BLaER1 (cell line): Measurements from ENCODE around the gene TNFSF15.
"Not testable (repeated sequence)": the region's sequence is repeated elsewhere in the genome, so short reads cannot be mapped to it uniquely, and the experiment has no call there.

Experiments
- H3K27ac ChIP-seq: shearing (Covaris generic); formaldehyde crosslinking; 2 replicates; pipeline ENCODE4 v1.8.1; 2022
- H3K27me3 ChIP-seq: shearing (Covaris generic); formaldehyde crosslinking; 2 replicates; pipeline ENCODE4 v1.8.1; 2022
- H3K36me3 ChIP-seq: shearing (Covaris generic); formaldehyde crosslinking; 2 replicates; pipeline ENCODE4 v1.8.1; 2022
- H3K4me1 ChIP-seq: shearing (Covaris generic); formaldehyde crosslinking; 2 replicates; pipeline ENCODE4 v1.8.1; 2022
- H3K4me2 ChIP-seq: shearing (Covaris generic); formaldehyde crosslinking; 2 replicates; pipeline ENCODE4 v1.8.1; 2022
- H3K4me3 ChIP-seq: shearing (Covaris generic); formaldehyde crosslinking; 2 replicates; pipeline ENCODE4 v1.8.1; 2022
- H3K9ac ChIP-seq: shearing (Covaris generic); formaldehyde crosslinking; 2 replicates; pipeline ENCODE4 v1.8.1; 2022
- H3K9me3 ChIP-seq: shearing (Covaris generic); formaldehyde crosslinking; 2 replicates; pipeline ENCODE4 v1.8.1; 2022
- H4K20me1 ChIP-seq: shearing (Covaris generic); formaldehyde crosslinking; 2 replicates; pipeline ENCODE4 v1.8.1; 2022
- Cebpa-rat ChIP-seq: shearing (Covaris generic); IDR thresholded peaks from 2 replicates; pipeline ENCODE4 v1.8.1; 2022

TNFSF15 gene

DNA sequence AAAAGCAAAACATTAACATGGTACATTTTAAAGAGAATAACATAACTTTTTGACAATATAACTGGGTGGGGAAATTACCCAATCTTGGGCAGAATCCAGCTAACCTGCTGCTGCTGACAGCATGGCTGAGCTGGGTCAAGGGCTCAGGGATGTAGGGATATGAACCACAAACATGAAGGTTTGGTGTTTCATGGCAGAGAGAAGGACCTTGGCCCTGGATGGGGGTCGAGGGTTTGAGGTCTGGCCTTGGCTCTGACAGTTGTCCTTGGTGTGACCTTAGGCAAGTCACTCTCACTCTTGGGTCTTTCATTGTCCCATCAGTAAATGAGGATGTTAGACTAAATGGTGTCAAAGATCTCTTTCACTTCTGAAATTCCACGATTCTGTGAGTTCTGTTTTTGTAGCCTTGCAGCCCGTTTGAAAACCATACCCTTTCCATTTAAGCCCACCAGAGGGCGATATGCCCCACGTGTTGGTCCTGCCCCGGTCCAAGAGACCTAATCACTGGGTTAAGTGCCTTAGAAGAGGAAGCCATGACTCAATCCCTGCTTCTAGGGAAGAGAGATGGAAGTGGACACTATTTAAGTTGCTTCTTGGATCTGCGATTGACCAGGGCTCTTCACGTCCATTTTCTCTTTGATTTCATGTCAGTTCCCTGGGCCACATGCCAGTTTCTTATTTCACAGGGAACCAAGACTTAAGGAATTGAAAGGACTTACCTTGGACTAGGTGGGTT, 67.1 kb downstream of the TNFSF15 start:
- Histone ChIP-seq H3K4me1 (0 out of 2 replicates have a peak, but pooled peaks cover 4% of the 10 kb centered on the region), H3K9me3 (no peaks in the 10 kb centered on the region), H4K20me1 (no peaks in the 10 kb centered on the region), H3K36me3 (no peaks in the 10 kb centered on the region), H3K4me2 (no peak overlapping the region), H3K9ac (no peak overlapping the region), H3K27ac (no peak overlapping the region), H3K27me3 (no peaks in the 10 kb centered on the region), H3K4me3 (no peak overlapping the region)
- TF ChIP-seq Cebpa-rat, result no peak

DNA sequence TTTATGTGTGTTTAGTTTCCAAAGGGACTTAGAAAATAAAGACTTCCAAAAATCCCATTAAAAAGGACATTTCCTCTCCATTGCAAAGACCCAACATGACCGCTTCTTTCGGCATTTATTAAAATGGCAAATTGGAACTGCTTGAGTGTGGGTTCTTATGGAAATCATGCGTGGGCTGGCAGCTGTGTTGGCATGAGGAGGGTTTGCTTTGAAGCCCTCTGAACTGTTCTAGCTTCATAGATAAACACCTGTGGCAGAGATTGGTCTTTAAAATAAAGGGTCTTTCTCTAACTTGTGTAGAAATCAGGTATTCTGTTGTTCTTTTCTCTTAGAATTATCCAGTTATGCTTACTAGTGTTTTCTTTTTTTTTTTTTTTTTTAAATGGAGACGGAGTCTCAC, 68.0 kb downstream of the TNFSF15 start:
- no peaks in the 10 kb centered on the region for H4K20me1 ChIP-seq
- no peaks in the 10 kb centered on the region for H3K27me3 ChIP-seq
- no peak overlapping the region for H3K4me2 ChIP-seq
- H3K36me3 ChIP-seq, result no peaks in the 10 kb centered on the region
- no peak for TF ChIP-seq Cebpa-rat
- no peak overlapping the region for H3K4me3 ChIP-seq
- H3K9ac ChIP-seq, result no peak overlapping the region
- H3K4me1 ChIP-seq, result 0 out of 2 replicates have a peak, but pooled peaks cover 4% of the 10 kb centered on the region
- no peak overlapping the region for H3K27ac ChIP-seq
- H3K9me3 ChIP-seq, result no peaks in the 10 kb centered on the region

DNA sequence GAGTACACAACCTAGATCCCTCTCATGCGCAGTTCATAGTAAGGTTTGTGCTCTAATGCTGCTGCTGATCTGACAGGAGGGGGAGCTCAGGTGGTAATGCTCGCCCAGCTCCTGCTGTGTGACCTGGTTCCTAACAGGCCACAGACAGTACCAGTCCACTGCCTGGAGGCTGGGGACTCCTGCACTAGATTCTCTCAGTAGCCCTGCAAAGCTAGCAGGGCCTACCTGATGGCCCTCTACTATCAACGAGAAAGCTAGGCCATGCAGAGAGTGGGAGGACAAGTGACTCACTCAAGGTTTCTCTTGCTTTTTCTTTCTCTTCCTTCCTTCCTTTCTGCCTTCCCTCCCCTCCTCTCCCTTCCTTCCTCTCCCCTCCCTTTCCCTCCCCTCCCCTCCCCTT, 68.7 kb downstream of the TNFSF15 start:
- Histone ChIP-seq H3K27me3 (no peaks in the 10 kb centered on the region), H3K27ac (no peak overlapping the region), H3K4me2 (0 out of 2 replicates have a peak overlapping the region, but pooled peaks have one; percentile 10), H3K9me3 (no peaks in the 10 kb centered on the region), H3K4me3 (no peak overlapping the region), H3K36me3 (no peaks in the 10 kb centered on the region), H3K9ac (no peak overlapping the region), H4K20me1 (no peaks in the 10 kb centered on the region), H3K4me1 (0 out of 2 replicates have a peak, but pooled peaks cover 4% of the 10 kb centered on the region)
- no peak for TF ChIP-seq Cebpa-rat

DNA sequence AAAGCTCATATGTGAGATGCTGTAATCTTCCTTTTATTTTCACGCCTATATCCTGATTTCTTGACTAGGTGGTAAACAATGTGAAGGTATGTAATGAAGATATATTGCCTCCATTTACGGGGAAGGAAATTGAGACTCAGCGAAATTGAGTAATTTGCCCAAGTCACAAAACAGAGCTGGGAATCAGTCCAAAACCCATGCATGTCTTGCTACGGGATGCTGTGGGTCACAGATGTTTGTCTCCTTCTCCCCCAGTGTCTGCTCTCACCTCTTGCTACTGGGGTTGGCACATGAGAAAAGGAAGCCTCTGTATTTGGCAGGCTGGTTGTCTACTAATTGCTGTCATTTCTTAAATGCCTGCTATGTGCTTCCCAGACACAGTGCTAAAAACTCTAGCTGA, 70.1 kb downstream of the TNFSF15 start:
- no peak overlapping the region for H3K4me3 ChIP-seq
- H3K4me1 ChIP-seq, result 0 out of 2 replicates have a peak, but pooled peaks cover 4% of the 10 kb centered on the region
- H3K27me3 ChIP-seq, result no peaks in the 10 kb centered on the region
- H3K27ac ChIP-seq, result no peak overlapping the region
- H3K36me3 ChIP-seq, result no peaks in the 10 kb centered on the region
- H3K4me2 ChIP-seq, result no peak overlapping the region
- no peaks in the 10 kb centered on the region for H3K9me3 ChIP-seq
- no peak for TF ChIP-seq Cebpa-rat
- no peaks in the 10 kb centered on the region for H4K20me1 ChIP-seq
- no peak overlapping the region for H3K9ac ChIP-seq

DNA sequence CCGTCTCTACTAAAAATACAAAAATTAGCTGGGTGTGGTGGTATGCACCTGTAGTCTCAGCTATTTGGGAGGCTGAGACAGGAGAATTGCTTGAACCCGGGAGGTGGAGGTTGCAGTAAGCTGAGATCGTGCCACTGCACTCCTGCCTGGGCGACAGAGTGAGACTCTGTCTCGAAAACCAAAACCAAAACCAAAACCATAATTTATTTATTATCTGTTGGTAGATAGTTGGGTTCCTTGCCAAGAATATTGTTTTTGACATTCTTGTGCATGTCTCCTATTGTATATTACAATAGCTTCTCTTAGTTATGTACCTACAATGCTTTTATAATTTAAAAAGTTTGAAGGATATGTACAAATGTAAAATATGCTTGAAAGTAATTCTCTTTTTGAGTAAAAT, 70.7 kb downstream of the TNFSF15 start:
- not testable (repeated sequence) for H3K9ac ChIP-seq, H3K4me1 ChIP-seq, H3K9me3 ChIP-seq, H3K27ac ChIP-seq, H3K36me3 ChIP-seq, H3K4me2 ChIP-seq, H3K27me3 ChIP-seq, H3K4me3 ChIP-seq, H4K20me1 ChIP-seq
